Eye (tissue), 1 donor: Measurements from ENCODE around the gene C9orf43.
A peak's percentile ranks its signal among the peaks of the same experiment; 100 is the strongest.
"Not testable (repeated sequence)": the region's sequence is repeated elsewhere in the genome, so short reads cannot be mapped to it uniquely, and the experiment has no call there.

Source experiments
- DNase-seq: peaks from one replicate; pipeline ENCODE4 v3.0.0-alpha.2; 2015

C9orf43 gene

GRCh38 chr9:113410207-113410864, at the start of gene C9orf43, which contains the start of gene POLE3:
TSS of gene C9orf43 (plus strand) at chr9:113410747. CDS start at chr9:113413494, 2,747 bp downstream.
TSS of gene POLE3 (minus strand) at chr9:113410675. CDS start at chr9:113410293, 382 bp downstream.
- DNase-seq: peak; percentile 99

DNA sequence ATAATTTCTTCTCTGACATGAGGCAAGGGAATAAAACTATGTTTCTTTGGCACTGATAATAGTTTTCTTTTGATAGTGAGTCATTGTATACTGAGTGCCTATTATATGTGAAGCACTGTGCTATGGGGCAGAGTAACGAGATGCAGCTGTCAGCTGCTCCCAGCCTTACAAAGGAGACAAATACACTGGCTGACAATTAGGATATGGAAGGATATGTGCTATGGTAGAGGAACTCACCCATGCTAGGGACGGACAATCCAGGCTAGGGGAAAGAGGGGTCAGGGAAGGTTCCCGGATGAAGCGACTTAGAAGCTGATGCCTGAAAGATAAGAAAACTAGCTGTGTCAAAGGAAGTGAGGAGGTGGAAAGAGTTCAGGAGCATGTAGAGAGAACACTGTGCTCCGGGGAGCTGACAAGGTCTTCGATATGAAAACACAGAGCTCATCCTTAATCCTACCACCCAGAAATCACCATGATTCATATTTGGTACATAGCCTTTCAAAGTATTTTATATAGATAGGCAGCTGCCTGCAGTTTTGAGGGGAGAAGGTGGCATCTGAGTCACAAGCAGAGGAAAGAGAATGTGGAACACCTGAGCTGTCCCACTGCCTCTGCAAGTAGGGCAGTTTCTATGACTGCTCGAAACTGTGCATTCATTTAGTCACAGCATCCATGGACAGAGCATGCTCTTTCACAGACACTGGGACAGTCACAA, 49.1 kb upstream of the C9orf43 start:
- DNase-seq: no peak

DNA sequence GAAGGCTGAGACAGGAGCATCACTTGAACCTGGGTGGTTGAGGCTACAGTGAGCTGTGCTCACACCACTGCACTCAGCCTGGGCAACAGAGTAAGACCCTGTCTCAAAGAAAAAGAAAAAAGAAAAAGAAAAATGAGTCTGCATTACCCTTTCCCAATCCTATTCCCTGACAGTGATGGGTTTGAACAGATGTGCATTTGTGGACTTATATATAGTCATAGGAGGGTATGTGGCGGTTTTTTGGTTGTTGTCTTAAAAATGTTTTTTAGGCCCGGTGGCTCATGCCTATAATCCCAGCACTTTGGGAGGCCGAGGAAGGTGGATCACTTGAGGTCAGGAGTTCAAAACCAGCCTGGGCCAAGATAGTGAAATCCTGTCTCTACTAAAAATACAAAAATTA, 47.2 kb upstream of the C9orf43 start:
- DNase-seq: no peak

- no peak for DNase-seq
Measured at GRCh38 chr9:113364951-113365350, 45.6 kb upstream of the C9orf43 start.

DNA sequence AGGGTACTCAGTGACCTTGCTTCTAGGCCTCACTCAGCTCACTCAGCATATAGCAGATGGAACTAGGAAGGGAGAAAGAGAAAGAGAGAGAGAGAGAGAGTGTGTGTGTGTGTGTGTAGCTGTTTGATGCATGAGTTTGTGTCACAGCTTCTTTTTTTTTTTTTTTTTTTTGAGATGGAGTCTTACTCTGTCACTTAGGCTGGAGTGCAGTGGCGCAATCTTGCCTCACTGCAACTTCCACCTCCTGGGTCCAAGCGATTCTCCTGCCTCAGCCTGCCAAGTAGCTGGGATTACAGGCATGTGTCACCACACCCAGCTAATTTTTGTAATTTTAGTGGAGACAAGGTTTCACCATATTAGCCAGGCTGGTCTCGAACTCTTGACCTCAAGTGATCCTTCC, 44.9 kb upstream of the C9orf43 start:
- not testable (repeated sequence) for DNase-seq

DNA sequence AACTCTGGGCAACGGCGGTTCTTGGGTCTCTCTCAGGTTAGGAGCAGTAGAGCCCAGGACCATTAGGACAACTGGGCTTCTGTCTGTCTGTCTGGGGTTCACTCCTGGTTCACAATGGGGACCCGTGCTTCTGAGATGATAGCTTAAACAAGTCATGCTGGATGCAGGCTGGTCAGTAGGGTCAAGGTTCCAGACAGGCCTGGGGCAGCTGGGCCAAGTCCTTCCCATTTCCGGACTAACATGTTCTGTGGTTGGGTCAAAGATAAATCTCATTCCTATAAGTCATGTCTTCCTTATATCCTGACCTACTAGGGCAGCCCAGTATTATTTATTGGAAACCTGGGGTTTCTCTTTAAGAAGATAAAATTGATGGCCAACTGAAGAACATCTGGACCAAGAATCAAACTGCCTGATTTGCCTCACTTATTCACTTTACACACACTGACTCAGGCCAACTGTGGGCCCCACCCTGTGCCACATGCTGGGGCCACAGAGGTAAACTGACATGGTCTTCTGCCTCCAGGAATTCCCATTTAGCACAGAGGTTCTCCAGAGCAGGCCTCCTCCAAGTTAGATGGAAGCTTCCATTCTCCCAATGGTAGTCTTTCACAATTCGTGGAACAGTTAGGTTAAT, 42.1 kb upstream of the C9orf43 start:
- DNase-seq: no peak

- DNase-seq: no peak
Measured at GRCh38 chr9:113368982-113369854, 41.3 kb upstream of the C9orf43 start.

DNA sequence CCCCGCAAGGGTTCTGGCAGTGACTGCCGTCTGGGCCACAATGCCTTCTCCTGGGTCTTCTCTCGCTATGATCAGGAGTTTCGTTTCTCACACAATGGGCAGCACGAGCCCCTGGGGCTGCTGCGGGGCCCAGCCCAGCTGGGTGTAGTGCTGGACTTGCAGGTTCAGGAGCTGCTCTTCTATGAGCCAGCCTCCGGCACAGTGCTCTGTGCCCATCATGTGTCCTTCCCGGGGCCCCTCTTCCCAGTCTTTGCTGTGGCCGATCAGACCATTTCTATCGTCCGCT, 40.7 kb upstream of the C9orf43 start:
- DNase-seq: no peak

DNA sequence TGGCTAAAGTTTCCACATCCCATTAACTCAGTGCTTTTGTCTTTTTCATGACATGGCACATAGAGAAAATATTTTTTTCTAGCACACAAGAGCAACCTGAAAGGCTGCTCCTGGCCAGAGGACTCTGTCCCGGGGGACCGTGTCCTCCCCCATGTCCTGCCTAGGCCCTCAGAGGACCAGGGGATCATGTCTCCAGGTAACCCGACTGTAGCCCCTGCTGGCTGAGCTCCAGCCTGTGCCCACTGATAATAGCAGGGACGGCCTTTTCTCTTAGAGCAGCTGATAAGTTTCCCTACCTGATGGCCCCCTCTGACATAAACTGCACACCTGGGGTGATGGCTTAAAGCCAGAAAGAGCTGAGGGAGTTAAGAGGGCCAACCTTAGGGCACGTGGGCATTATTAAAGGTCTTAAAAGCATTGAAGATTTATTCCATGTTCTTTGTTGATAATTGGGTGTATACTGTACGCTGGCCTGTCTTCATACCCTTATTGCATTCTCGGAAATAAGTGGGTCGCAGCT, 39.7 kb upstream of the C9orf43 start:
- no peak for DNase-seq

GRCh38 chr9:113372059-113372458, 38.5 kb upstream of the C9orf43 start:
- no peak for DNase-seq

DNA sequence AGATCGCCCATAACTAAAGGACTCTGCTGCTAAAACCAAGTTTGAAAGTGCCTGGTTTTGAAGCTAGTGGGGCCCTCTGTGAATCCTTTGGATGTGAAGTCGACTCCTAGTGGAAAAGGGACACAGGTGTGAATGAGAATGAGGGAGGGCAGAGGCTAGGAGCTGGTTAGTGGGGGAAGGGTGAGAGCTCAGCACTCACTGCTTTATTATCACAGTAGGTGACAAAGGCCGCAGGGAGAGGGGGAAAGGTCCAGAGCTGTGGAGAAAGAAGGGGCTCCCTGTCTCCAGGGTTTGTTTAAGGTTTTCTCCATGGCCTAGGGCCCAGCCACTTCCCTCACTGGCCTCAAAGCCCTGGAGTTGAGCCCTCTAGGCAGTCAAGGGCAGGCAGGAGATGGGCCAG, 37.3 kb upstream of the C9orf43 start:
- DNase-seq: no peak

DNA sequence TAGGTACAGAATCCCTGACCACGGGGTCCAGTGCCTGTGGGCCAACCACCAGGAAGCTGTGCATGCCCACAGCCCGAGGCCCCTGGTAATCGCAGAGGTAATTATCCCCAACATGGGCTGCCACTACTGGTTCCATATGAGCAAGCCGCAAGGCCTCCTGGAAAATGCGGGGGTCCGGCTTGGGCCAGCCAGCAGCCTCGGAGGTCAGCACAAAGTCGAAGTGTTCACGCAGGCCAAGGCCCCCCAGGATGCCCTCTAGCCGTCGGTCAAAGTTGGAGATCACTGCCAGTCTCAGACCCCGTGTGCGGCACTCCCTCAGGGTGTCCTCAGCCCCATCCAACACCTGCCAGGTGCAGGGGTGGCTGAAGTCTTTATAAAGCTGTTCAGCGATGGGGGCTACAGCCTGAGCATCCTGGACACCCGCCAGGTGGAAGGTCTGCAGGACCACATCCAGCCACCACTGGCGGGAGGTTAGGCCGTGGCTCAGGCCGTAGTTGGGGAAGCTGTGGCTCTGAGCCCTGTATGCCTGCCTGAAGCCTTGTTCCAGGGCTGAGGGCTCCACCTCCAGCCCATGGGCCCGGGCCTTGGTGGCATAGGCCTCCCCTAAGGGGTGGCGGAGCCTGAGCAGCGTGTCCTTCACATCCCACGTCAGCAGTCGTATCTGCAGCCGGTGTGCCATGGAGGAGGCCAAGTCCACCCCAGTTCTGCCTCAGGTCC, 36.7 kb upstream of the C9orf43 start:
- DNase-seq: no peak

GRCh38 chr9:113375057-113376023, 35.2 kb upstream of the C9orf43 start:
- no peak for DNase-seq

DNA sequence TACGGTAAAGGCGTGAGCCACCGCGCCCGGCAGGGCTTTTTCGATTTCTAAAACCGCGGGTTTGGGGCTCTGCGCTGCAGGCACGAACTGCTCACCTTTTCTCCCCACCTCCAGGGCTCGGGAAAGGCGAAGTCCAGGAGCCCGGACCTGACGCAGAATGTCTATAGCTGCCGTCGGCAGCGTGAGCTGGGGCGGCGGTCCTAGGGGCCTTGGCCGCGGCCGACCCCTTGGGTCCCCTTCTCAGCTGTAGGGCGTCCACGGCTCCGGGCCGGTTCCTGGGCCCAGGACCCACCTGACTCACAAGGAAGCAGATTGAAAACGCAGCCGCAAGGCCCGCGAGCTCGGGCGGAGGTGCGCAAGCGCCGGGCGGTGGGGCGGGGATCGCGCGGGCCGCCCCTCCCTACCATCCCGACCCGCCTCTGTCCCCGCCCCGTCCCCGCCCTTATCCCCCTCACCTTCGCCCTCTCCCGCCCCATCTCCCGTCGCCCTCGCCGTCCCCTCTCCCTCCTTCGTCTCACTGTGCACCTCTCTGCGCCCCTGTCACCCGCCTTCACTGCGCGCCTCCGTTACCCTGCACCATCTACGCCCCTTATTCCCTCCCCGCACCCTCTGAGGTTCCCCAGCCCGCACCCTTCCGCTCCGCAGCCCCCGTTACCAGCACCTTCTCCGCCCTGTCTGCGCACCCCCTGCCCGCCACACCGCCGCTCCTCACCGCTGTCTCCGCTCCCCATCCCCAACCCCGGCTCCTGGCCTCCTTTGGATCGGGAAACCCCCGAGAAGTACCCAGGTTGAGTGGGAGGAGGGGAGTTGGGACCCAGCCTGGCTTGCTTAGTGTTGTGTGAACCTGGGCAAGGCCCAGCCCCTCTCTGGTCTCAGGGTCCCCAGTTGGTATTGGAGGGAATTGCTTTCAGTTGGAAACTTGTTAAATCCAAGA, 33.6 kb upstream of the C9orf43 start, which contains the start of gene HDHD3:
Gene HDHD3, minus strand, starts transcription at position 353 of the 934 bp plus-strand sequence. CDS start 2,632 bp downstream, outside the sequence.
- peak; percentile 91 for DNase-seq

GRCh38 chr9:113379094-113379828, 31.3 kb upstream of the C9orf43 start:
- not testable (repeated sequence) for DNase-seq

GRCh38 chr9:113379829-113380210, 30.7 kb upstream of the C9orf43 start:
- not testable (repeated sequence) for DNase-seq

- no peak for DNase-seq
Measured at GRCh38 chr9:113380869-113381378, 29.6 kb upstream of the C9orf43 start.

DNA sequence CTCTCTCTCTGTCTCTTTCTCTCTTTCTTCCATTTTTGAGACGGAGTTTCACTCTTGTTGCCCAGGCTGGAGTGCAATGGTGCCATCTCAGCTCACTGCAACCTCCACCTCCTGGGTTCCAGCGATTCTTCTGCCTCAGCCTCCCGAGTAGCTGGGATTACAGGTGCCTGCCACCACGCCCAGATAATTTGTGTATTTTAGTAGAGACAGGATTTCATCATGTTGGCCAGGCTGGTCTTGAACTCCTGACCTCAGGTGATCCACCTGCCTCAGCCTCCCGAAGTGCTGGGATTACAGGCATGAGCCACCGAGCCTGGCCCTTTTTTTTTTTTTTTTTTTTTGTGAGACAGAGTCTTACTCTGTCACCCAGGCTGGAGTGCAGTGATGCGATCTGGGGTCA, 29.1 kb upstream of the C9orf43 start:
- DNase-seq: not testable (repeated sequence)
